HG03039 (cell line): ENCODE results near the gene KCNIP4.
"Not testable (repeated sequence)": the region's sequence is repeated elsewhere in the genome, so short reads cannot be mapped to it uniquely, and the experiment has no call there.

Experiments used
- ATAC-seq: cut with Tn5 transposase; IDR thresholded peaks from one replicate; pipeline ENCODE4 v1.9.1; 2021; ENCODE audit warnings: mild to moderate bottlenecking, moderate library complexity; ENCODE audit not compliant: unreplicated experiment

KCNIP4 gene

GRCh38 chr4:20805716-20806115, 1142.9 kb downstream of the KCNIP4 start:
- ATAC-seq = no peak

- no peak for ATAC-seq
These were observed 1160.5 kb downstream of the KCNIP4 start for GRCh38 chr4:20787940-20788665.

- ATAC-seq = not testable (repeated sequence)
These were observed 1165.4 kb downstream of the KCNIP4 start for GRCh38 chr4:20783134-20783533.

DNA sequence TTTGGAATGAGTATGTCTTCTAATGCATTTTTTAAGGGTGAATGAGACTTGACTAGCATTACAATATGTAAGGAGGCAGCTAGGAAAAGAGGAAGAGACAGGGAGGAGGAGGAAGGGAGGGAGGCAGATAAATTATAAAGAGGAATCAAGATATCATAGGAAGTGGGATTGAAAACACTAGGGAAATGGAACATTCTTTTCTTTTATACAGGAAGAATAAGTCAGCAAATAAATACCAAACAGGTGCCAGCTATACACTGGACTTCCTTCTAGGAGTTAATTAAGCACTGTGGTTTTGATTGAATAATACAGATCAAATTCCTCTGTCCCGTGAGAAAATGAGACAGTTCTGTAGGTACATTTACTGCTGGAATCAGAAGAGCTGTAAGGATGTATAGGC, 1169.7 kb downstream of the KCNIP4 start:
- ATAC-seq = no peak

DNA sequence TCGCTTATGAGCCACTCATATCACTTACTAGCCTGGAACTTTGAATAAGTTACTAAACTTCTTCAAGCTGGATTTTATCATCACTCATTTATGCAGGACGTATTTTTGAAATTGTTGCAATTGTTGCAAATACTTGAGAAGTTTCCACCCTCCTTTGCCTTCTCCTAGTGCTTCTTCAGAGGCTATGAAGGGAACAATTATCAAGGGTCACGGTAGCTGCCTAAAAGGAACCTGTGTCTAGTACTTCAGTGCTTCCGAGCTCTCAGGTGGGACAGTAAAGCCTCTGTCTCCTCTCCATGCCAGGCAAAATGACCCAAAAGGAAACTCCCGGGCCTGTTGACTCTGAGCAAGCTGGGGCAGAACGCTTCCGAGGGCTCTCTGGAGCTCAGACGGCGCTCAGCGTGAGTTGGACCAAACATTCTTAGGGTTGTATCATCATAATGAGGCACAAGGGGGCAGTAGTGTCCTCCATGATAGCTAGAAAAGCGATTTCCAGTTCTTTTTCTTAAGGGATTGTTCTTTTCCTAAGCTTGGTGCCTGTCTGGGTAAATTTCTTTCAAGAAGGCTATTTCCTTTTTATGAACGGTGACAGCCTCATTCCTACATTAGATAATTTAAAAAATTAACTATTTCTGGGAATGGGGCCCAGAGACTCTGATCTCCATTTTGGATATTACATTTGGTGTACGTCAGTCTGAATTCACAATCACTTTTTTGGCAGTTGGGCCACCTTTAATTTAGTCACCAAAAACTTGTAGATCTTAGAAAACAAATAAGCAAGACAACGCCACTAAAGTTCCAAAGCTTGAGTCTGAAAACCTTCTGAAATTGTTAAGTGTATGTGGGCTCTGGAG, 1175.2 kb downstream of the KCNIP4 start:
- peak; percentile 74 for ATAC-seq

DNA sequence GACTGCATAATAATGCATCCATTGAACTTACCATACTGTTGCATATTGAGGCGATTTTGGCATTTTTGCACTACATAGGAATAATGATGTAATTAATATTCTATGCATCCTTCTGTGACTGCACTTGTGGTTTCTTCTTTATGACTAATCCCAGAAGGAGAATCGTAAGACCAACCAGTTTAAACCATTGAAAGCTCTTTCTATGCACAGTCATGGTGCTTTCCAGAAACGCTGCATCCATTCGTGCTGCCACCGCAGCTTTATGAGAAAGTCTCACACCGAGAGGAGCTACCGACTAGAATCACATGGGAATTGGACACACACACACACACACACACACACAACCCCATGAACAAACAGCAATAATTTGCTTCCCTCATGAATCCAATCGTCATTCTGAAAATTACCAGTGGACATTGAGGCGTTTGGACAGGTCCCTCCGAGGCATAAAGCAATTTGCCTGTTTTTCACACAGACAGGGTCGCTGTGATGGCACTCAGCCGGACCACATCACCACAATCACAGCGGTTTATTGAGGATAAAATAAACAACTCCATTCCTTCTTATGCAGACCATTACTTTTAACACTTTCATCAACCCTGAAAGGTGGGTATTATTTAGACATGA, 1184.1 kb downstream of the KCNIP4 start:
- ATAC-seq = no peak

DNA sequence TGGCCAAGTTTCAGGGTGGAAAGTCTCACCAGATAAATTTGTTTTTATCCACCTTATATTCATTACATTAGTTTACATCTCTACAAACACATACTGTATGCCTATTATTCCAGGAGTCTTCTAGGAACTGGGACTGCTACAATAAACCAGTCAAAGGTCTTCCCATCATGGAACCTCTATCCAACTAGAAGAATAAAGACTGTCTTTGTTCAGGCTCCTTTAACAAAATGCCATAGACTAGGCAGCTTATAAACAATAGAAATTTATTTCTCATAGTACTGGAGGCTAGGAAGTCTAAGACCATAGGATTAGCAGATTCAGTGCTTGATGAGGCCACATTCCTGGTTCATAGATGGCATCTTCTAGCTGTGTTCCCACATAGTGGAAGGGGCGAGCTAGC, 1186.7 kb downstream of the KCNIP4 start:
- no peak for ATAC-seq

GRCh38 chr4:20761382-20761781, 1187.2 kb downstream of the KCNIP4 start:
- ATAC-seq = no peak

- no peak for ATAC-seq
These were observed 1188.5 kb downstream of the KCNIP4 start for GRCh38 chr4:20760053-20760452.

- ATAC-seq = no peak
These were observed 1194.5 kb downstream of the KCNIP4 start for GRCh38 chr4:20754036-20754435.

- ATAC-seq = no peak
These were observed 1195.9 kb downstream of the KCNIP4 start for GRCh38 chr4:20752641-20753040.

DNA sequence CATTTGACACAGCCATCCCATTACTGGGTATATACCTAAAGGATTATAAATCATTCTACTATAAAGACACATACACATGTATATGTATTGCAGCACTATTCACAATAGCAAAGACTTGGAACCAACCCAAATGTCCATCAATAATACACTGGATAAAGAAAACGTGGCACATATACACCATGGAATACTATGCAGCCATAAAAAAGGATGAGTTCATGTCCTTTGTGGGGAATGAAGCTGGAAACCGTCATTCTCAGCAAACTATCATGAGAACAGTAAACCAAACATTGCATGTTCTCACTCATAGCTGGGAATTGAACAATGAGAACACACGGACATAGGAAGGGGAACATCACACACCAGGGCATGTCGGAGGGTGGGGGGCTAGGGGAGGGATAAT, 1202.6 kb downstream of the KCNIP4 start:
- not testable (repeated sequence) for ATAC-seq

DNA sequence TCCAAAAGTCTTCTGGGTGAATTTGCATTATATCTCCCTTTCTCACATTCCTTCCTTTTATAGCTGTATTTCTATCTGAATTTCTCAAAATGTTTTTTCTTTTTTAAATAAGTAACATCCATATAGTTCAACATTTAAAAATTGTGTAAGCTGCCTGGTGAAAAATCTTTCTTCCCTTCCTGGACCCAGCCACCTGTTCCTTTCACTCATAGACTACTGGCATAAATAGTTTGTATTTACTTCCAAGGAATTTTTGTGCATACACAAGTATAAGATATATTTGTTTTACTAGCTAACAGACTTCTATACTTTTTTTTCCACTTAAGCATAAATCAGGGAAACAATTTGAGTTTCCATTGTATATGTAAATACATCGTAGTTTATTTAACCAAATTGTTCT, 1212.6 kb downstream of the KCNIP4 start:
- no peak for ATAC-seq

DNA sequence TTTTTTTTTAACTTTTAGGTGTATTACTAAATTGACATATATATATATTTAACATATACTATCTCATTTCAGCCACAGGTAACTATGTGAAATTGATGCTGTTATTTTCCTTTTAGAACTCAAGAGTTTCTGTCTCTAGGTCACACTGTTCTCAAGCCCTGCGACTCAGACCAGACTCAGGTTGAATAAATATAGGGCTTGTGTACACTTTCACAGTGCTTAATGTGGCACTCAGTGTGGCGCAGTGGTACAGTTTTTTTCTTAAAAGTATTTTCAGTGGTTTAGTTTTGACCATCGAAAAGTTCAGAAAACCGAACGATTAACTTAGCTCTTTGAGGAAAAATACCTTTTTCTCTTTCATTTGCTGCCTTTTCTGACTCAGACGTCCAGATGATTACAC, 1223.7 kb downstream of the KCNIP4 start:
- no peak for ATAC-seq

DNA sequence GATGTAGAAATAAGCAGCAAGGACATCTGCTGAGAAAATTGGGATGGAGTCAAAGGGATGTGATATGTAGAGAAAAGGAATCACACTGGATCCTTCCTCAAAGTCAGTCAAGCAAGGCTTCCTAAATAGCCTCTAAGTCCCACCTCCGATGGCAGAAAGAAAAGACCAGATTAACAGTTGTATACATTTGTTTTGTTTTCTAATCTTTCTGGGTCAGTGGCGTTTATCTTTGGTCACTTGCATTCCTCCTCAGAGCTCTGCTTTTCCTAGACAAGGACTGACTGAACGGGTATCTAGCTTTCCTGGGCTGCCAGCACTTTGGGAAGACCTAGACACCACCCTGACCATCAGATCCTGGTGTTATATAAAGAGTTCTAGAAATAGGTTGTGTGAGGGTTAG, 1225.1 kb downstream of the KCNIP4 start:
- ATAC-seq = no peak

DNA sequence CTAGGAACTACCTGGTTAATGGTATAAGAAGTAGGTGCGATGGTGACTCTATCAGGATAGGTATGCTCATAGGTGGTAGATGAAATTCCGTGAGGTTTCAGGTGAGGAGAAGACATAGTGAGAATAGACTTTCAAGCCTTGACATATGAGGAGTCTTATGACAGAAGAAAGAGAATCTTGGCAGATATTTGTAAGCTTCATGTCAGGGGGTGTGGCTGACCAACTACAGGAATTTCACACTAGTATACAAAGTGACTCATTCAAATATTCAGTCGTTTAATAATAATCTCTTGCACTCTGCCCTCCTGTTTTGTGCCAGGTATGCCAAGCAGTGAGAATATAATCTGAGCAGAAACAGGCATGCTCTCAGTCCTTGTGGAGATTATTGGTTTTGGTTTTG, 1225.6 kb downstream of the KCNIP4 start:
- no peak for ATAC-seq

DNA sequence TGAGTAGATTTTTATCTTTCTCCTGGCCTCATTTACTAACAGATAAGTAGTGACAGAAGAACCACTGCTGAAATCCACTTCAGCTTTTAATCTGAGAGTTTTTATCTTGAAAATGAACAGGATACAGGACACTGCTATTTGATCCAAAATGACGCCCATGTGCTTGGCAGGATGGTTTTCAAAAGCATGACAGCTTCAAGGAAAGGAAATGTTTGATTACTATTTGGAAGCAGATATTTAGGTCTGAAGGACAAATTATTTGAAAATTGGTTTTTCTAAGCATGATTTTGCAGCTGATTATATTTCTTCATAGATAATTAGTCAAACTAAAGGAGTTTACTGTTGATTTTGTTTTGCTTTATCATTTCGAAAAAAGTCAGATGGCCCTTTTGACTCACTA, 1237.2 kb downstream of the KCNIP4 start:
- ATAC-seq = no peak

DNA sequence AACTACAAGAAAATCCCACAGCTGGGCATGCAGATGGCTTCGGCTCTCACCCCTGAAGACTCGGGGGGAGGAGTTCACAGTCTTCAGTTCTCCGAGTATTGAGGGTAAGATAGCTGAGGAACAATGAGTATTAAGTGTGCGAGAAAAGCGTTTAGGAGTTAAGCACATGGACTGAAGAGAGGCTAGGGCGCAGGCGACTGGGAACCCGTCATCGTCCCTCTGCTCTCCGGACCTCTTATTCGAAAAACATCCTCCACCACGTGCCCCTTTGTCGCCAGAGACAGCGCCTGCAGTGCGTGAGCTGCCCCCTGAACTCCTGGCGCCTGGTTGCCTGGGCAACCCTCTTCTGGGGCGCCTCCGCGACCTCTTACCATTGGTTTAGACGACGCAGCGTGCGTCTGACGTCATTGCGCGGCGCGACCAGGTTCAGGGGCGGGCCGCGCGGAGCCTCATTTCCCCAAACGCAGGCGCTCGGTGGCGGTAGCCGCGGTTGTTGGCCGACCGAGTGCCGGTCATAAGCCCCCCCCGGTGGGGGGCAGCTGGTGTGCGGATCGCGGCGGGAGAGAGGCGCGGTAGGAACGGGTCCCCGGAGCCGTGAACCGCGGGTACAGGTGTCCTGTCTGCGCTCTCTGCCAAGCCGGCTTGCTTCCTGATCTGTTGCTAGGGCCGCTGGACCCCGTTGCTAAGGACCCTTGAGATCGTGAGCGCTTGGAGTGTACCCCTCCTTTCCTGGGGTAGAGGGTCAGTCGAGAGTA, 1248.4 kb downstream of the KCNIP4 start, which contains the start of gene PACRGL:
Gene PACRGL (plus strand): TSS at position 452 of the 755 bp plus-strand sequence. CDS start 4,024 bp downstream, outside the sequence.
- ATAC-seq = peak; percentile 100

DNA sequence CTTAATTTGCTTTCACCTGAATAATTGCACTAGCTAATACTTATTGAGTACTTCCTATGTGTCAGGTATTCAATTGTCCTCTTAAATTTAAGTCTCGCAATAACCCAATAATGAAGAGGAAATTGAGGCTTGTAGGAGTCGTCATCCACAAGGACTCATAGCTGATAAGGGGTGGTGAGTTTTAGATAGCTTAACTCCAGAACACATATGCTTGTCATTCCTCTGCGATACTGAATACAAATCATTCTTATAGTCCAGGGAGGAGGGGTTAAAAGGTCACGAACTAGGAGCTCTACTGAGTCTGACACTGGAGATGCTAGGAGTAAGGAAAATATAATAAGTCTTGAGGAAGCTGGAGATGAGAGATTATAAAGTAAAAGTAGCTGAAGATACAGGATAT, 1249.8 kb downstream of the KCNIP4 start:
- ATAC-seq = no peak

- ATAC-seq = no peak
These were observed 1250.2 kb downstream of the KCNIP4 start for GRCh38 chr4:20698382-20698781.

DNA sequence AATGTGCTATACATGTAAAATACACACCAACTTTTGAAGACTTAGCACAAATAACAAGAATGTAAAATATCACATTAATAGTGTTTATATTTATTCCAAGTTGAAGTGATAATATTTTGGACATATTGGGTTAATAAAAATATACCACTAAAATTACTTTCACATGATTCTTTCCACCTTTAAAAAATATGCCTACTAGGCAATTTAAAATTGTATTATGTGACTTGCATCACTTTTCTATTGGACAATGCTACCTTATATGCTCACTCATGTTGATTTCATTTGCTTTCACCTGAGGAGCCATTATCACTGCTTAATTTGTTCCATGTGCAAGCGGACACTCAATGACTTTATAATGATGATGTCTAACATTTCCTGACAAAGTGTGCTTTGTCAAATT, 1251.8 kb downstream of the KCNIP4 start:
- no peak for ATAC-seq
